ENCODE measurements around the gene APOE.

GRCh38 chr19:44942067-44942571 is 36.5 kb downstream of the APOE start, which contains the start of gene APOC4:
- no peak for TF ChIP-seq TEAD4 (IDR thresholded peaks at IDR 0.05; ENCODE audit: low read depth, low read length)
- no peak for TF ChIP-seq MAX (IDR thresholded peaks at IDR 0.05)
- no peak for TF ChIP-seq ATF2 (IDR thresholded peaks at IDR 0.05; ENCODE audit: low read length)
- TF ChIP-seq YY1 (IDR thresholded peaks at IDR 0.05; ENCODE audit: low read depth, low read length), result no peak
- TF ChIP-seq POLR2A (IDR thresholded peaks at IDR 0.05; ENCODE audit: control extremely low read depth in 1 of 2, low read depth in 2 of 2, low read length in 2 of 2), result no peak
- no peak for TF ChIP-seq CEBPB (IDR thresholded peaks at IDR 0.05; ENCODE audit: low read depth, low read length)
- TF ChIP-seq CTCF (IDR thresholded peaks at IDR 0.05; ENCODE audit: control extremely low read depth in 1 of 3, insufficient read depth in 1 of 3, low read depth in 1 of 3, low read length in 3 of 3), result no peak
- TF ChIP-seq SP1 (IDR thresholded peaks at IDR 0.05; ENCODE audit: low read depth, low read length), result no peak

All from H1 (cell line).